K562 (cell line): ENCODE data around the gene DEDD2. TPM values are rescaled to one million over a fixed set of nuclear protein-coding genes. Genes with fewer than 3 reads are reported as not detected.

Experiments
- CC2D1A ChIP-seq: fragments of 450-650 bp; IDR thresholded peaks from 2 replicates; pipeline ENCODE4 v1.6.1; 2017; ENCODE audit warnings: mild to moderate bottlenecking
- FOSL1 ChIP-seq: fragments of 200-800 bp; sonication (Bioruptor generic); conservative IDR thresholded peaks from 2 replicates; pipeline ENCODE4 v1.6.1; 2016; ENCODE audit warnings: missing genetic modification characterization, missing compliant biosample characterization
- JUND ChIP-seq, 2 experiments: IDR thresholded peaks; 2 replicates in 1 of 2; 3 replicates in 1 of 2; pipeline ENCODE4 v1.6.1; 2011; ENCODE audit warnings: borderline replicate concordance in 2 of 2, low read depth in 2 of 2, low read length in 2 of 2, improper control_type of control experiment in 1 of 2, missing biosample characterization in 1 of 2, missing genetic modification characterization in 1 of 2, missing genetic modification reagents in 1 of 2
- KDM5B ChIP-seq: fragments of 200-600 bp; sonication (generic); IDR thresholded peaks from 2 replicates; pipeline ENCODE4 v1.6.1; 2012; ENCODE audit warnings: low read depth, mild to moderate bottlenecking, moderate library complexity, low read length, control low read depth, inconsistent platforms; ENCODE audit not compliant: insufficient replicate concordance
- MAFK ChIP-seq: IDR thresholded peaks from 2 replicates; pipeline ENCODE4 v1.6.1; 2011; ENCODE audit warnings: low read length, improper control_type of control experiment
- MNT ChIP-seq, 2 experiments: fragments of 450-650 bp; conservative IDR thresholded peaks; 2 replicates each; pipeline ENCODE4 v1.6.1; 2017; ENCODE audit warnings: mild to moderate bottlenecking in 2 of 2, moderate library complexity in 2 of 2
- RCOR1 ChIP-seq, 2 experiments: IDR thresholded peaks; 2 replicates each; pipeline ENCODE4 v1.6.1; 2012; ENCODE audit warnings: low read depth in 2 of 2, low read length in 2 of 2, borderline replicate concordance in 1 of 2, improper control_type of control experiment in 1 of 2
- RERE ChIP-seq: sonication (generic); formaldehyde crosslinking; IDR thresholded peaks from 2 replicates; pipeline ENCODE4 v1.8.0; 2023; ENCODE audit warnings: missing genetic modification reagents, mild to moderate bottlenecking, borderline replicate concordance
- SRSF1 ChIP-seq: fragments of 200-400 bp; formaldehyde crosslinking; IDR thresholded peaks from 2 replicates; pipeline ENCODE4 v1.6.1; 2017; ENCODE audit warnings: mild to moderate bottlenecking, low read depth, low read length, moderate library complexity
- YY1 ChIP-seq, 3 experiments: IDR thresholded peaks; 2 replicates each; pipeline ENCODE4 v1.6.1; 2011; ENCODE audit warnings: low read length in 2 of 3, mild to moderate bottlenecking in 2 of 3, moderate library complexity in 2 of 3, borderline replicate concordance in 1 of 3, control low read depth in 1 of 3, low read depth in 1 of 3; ENCODE audit not compliant: insufficient read depth in 3 of 3, insufficient replicate concordance in 2 of 3, control insufficient read depth in 1 of 3, insufficient read length in 1 of 3; ENCODE audit errors: extremely low read depth in 1 of 3
- ZNF592 ChIP-seq: fragments of 450-650 bp; IDR thresholded peaks from 2 replicates; pipeline ENCODE4 v1.6.1; 2017; ENCODE audit warnings: antibody characterized with exemption, mild to moderate bottlenecking
- polyA plus RNA-seq, 8 experiments: library from polyadenylated mRNA; depleted of rRNA in 4 of 8; stranded (reverse) in 5 of 8; unstranded in 3 of 8; fragments of >200 nt; fragmentation: Nextera tagmentation in 2 of 8; fragmentation: Illumina TruSeq in 1 of 8; extraction: Ambion mirVana in 2 of 8; extraction: Trizol in 1 of 8; gene quantifications; 2 replicates each; pipeline versions ENCODE4 v1.2.1 to v1.2.3, GENCODE V29; 2011 to 2014; ENCODE audit warnings: inconsistent platforms in 1 of 8, missing spikeins in 1 of 8
- total RNA-seq, 7 experiments: library from RNA; depleted of rRNA in 6 of 7; stranded (reverse); fragments of >200 nt in 6 of 7; fragmentation: Illumina TruSeq in 2 of 7; extraction: Trizol in 2 of 7; gene quantifications; 2 replicates each; pipeline versions ENCODE4 v1.2.1 to v1.2.3, GENCODE V29; 2011 to 2021; ENCODE audit warnings: low replicate concordance in 1 of 7

Gene DEDD2
- total and polyA plus RNA-seq, 9 of the 15 experiments (the other 6 are each of a cell fraction or from before 2014, with no cell fraction given): 4.3 to 43.0 (median 29.2) TPM

- no peak for TF ChIP-seq RERE (CRISPR knock-in tag)
- no peak for TF ChIP-seq CC2D1A
- no peak for TF ChIP-seq KDM5B
- peak; percentile 73 for TF ChIP-seq FOSL1 (tag)
- TF ChIP-seq SRSF1: no peak
- TF ChIP-seq ZNF592: 0 out of 2 replicates have a peak, but pooled peaks have one; percentile 50
- peak in 1 of 2 experiments; percentile 43; a peak in 1 of 4 replicates for TF ChIP-seq RCOR1 (IDR thresholded peaks at IDR 0.05; ENCODE audit: borderline replicate concordance in 1 of 2, low read depth in 2 of 2, low read length in 2 of 2)
- TF ChIP-seq JUND (IDR thresholded peaks at IDR 0.05; ENCODE audit: borderline replicate concordance, low read depth, low read length): peak; percentile 87
- TF ChIP-seq JUND (tag; IDR thresholded peaks at IDR 0.05; ENCODE audit: borderline replicate concordance, low read depth, low read length): peak; percentile 48; the same call in 1 of the 3 replicates
- TF ChIP-seq MNT (conservative IDR thresholded peaks at IDR 0.05): 0 out of 4 replicates have a peak, but pooled peaks of 1 of the 2 experiments have one; percentile 4
- no peak for TF ChIP-seq YY1 (IDR thresholded peaks at IDR 0.05; ENCODE audit: borderline replicate concordance in 1 of 3, control insufficient read depth in 1 of 3, extremely low read depth in 1 of 3, insufficient read depth in 3 of 3, insufficient read length in 1 of 3, insufficient replicate concordance in 2 of 3, low read depth in 1 of 3, low read length in 2 of 3)
- TF ChIP-seq MAFK: peak; percentile 43; the same call in 1 of the 2 replicates
Measured at GRCh38 chr19:42206871-42207755, 10.4 kb downstream of the DEDD2 start (continued).
